OCI-LY1 (cell line): ENCODE data around the gene FAM13A.
A peak's percentile ranks its signal among the peaks of the same experiment; 100 is the strongest.

Experiments used
- H2AFZ ChIP-seq: fragments of 200-600 bp; sonication (generic), shearing (Covaris generic); 2 replicates; pipeline ENCODE4 v1.6.0; 2014; ENCODE audit warnings: antibody characterized with exemption, mild to moderate bottlenecking, low read length
- H3F3A ChIP-seq: fragments of 200-600 bp; sonication (generic), shearing (Covaris generic); 2 replicates; pipeline ENCODE4 v1.6.0; 2014; ENCODE audit warnings: mild to moderate bottlenecking, antibody characterized with exemption, low read length, moderate library complexity; ENCODE audit not compliant: insufficient read depth
- H3K27ac ChIP-seq: fragments of 200-600 bp; sonication (generic); 2 replicates; pipeline ENCODE4 v1.5.1; 2014; ENCODE audit warnings: low read length, mixed run types, mild to moderate bottlenecking, low read depth; ENCODE audit not compliant: poor library complexity, severe bottlenecking
- H3K27me3 ChIP-seq: fragments of 200-600 bp; sonication (generic); 2 replicates; pipeline ENCODE4 v1.6.0; 2014; ENCODE audit warnings: antibody characterized with exemption, mild to moderate bottlenecking, low read length, moderate library complexity; ENCODE audit not compliant: insufficient read depth
- H3K36me3 ChIP-seq: fragments of 200-600 bp; sonication (generic); 2 replicates; pipeline ENCODE4 v1.6.1; 2014; ENCODE audit warnings: mild to moderate bottlenecking, antibody characterized with exemption, low read length, moderate library complexity, mixed read lengths; ENCODE audit not compliant: insufficient read depth
- H3K4me1 ChIP-seq: fragments of 200-600 bp; sonication (generic); 2 replicates; pipeline ENCODE4 v1.5.1; 2014; ENCODE audit warnings: mild to moderate bottlenecking, low read length, moderate library complexity; ENCODE audit not compliant: insufficient read depth, severe bottlenecking
- H3K4me2 ChIP-seq: fragments of 200-600 bp; sonication (generic), shearing (Covaris generic); 2 replicates; pipeline ENCODE4 v1.6.1; 2014; ENCODE audit warnings: low read length
- H3K4me3 ChIP-seq: fragments of 200-600 bp; sonication (generic); 2 replicates; pipeline ENCODE4 v1.5.1; 2014; ENCODE audit warnings: low read length, low read depth, mild to moderate bottlenecking, mixed read lengths; ENCODE audit not compliant: poor library complexity, severe bottlenecking
- H3K79me2 ChIP-seq: fragments of 200-600 bp; shearing (Covaris generic); 2 replicates; pipeline ENCODE4 v1.6.1; 2016; ENCODE audit warnings: mixed run types, low read length, mixed read lengths; ENCODE audit not compliant: insufficient read depth
- H3K9ac ChIP-seq: fragments of 200-600 bp; sonication (generic), shearing (Covaris generic); 2 replicates; pipeline ENCODE4 v1.6.1; 2014; ENCODE audit warnings: mild to moderate bottlenecking, low read length, mixed read lengths
- H3K9me2 ChIP-seq: fragments of 200-600 bp; sonication (generic), shearing (Covaris generic); 2 replicates; pipeline ENCODE4 v1.6.1; 2014; ENCODE audit warnings: low read depth, mild to moderate bottlenecking, low read length, mixed read lengths
- H3K9me3 ChIP-seq: fragments of 200-600 bp; shearing (Covaris generic); 2 replicates; pipeline ENCODE4 v1.6.1; 2014; ENCODE audit warnings: low read length, mixed read lengths
- H4K20me1 ChIP-seq: fragments of 200-600 bp; sonication (generic), shearing (Covaris generic); 2 replicates; pipeline ENCODE4 v1.6.0; 2016; ENCODE audit warnings: mild to moderate bottlenecking, low read length; ENCODE audit not compliant: insufficient read depth
- EZH2 ChIP-seq: fragments of 200-600 bp; sonication (generic), shearing (Covaris generic); IDR thresholded peaks from 2 replicates; pipeline ENCODE4 v1.8.0; 2017; ENCODE audit warnings: borderline replicate concordance, mixed run types, mild to moderate bottlenecking, antibody characterized with exemption, low read length, moderate library complexity, mixed read lengths
- TF ChIP-seq, protein P1 (sequence below): fragments of 200-600 bp; sonication (generic), shearing (Covaris generic); IDR thresholded peaks from 2 replicates; pipeline ENCODE4 v1.5.1; 2017; ENCODE audit warnings: mild to moderate bottlenecking, antibody characterized with exemption, low read length, moderate library complexity, mixed read lengths

The FAM13A gene

DNA sequence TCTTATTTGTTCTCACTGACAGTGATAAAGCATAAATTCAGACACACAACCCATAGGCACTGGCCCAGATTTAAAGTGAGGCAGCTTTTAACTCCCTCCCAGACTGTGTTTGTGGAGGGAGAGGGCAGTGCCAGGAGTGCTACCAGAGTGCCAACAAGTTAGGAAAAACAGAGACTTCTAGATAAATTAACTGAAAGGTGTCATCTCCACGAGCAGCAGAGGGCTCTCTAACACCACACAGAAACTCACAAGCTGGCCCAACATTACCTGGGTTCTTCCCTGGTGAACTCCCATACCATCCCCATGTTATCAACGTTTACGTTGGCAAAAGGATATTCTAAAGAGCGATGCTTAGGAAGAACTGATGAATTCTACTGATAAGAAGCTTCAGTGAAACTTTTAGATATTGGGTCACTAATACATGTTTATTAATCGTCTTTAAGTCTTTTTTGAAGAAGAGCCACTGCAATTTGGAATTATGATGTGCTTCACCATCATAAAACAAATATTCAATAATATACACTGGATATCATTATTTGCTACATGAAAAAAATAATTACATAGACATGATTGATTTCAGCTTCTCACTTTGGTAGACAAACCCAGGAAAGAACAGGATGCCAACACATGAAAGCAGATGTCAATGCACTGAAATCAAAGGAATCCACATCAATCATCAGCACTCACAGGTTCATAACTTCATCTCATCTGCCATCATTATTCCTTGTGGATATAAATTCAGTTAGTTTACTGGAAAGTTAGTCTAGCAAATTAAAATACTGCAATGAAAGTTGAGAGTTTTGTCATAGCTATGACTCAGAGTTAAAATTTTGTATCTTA lies 238.1 kb downstream of the FAM13A start:
- Histone ChIP-seq H3K27ac (no peak overlapping the region), H3F3A (no peaks in the 10 kb centered on the region), H3K9me3 (no peaks in the 10 kb centered on the region), H3K4me3 (no peak overlapping the region), H3K4me2 (no peak overlapping the region), H3K27me3 (no peaks in the 10 kb centered on the region), H3K9ac (no peak overlapping the region), H3K9me2 (no peaks in the 10 kb centered on the region), H4K20me1 (no peaks in the 10 kb centered on the region), H3K4me1 (peaks cover 11% of the 10 kb centered on the region), H2AFZ (no peak overlapping the region), H3K36me3 (no peaks in the 10 kb centered on the region), H3K79me2 (no peaks in the 10 kb centered on the region)
- TF ChIP-seq, protein P1, sequence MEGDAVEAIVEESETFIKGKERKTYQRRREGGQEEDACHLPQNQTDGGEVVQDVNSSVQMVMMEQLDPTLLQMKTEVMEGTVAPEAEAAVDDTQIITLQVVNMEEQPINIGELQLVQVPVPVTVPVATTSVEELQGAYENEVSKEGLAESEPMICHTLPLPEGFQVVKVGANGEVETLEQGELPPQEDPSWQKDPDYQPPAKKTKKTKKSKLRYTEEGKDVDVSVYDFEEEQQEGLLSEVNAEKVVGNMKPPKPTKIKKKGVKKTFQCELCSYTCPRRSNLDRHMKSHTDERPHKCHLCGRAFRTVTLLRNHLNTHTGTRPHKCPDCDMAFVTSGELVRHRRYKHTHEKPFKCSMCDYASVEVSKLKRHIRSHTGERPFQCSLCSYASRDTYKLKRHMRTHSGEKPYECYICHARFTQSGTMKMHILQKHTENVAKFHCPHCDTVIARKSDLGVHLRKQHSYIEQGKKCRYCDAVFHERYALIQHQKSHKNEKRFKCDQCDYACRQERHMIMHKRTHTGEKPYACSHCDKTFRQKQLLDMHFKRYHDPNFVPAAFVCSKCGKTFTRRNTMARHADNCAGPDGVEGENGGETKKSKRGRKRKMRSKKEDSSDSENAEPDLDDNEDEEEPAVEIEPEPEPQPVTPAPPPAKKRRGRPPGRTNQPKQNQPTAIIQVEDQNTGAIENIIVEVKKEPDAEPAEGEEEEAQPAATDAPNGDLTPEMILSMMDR: peak; percentile 56
- TF ChIP-seq EZH2: no peak

GRCh38 chr4:88817740-88818139 lies 239.2 kb downstream of the FAM13A start:
- Histone ChIP-seq H3K79me2 (no peaks in the 10 kb centered on the region), H4K20me1 (no peaks in the 10 kb centered on the region), H3K27me3 (no peaks in the 10 kb centered on the region), H2AFZ (no peak overlapping the region), H3K9ac (no peak overlapping the region), H3K9me3 (no peaks in the 10 kb centered on the region), H3K4me1 (peaks cover 2% of the 10 kb centered on the region), H3K9me2 (no peaks in the 10 kb centered on the region), H3K4me3 (no peak overlapping the region), H3K36me3 (no peaks in the 10 kb centered on the region), H3K4me2 (no peak overlapping the region), H3K27ac (no peak overlapping the region), H3F3A (no peaks in the 10 kb centered on the region)
- TF ChIP-seq, protein P1: no peak
- TF ChIP-seq EZH2: no peak

- no peaks in the 10 kb centered on the region for H4K20me1 ChIP-seq
- H3K4me2 ChIP-seq: no peak overlapping the region
Observed at GRCh38 chr4:88816360-88816759, 240.6 kb downstream of the FAM13A start.

More at GRCh38 chr4:88816360-88816759, 240.6 kb downstream of the FAM13A start:
- Histone ChIP-seq H3F3A (no peaks in the 10 kb centered on the region), H2AFZ (no peak overlapping the region), H3K27me3 (no peaks in the 10 kb centered on the region), H3K9me3 (no peaks in the 10 kb centered on the region), H3K9me2 (no peaks in the 10 kb centered on the region), H3K79me2 (no peaks in the 10 kb centered on the region), H3K4me3 (no peak overlapping the region), H3K27ac (no peak overlapping the region), H3K4me1 (no peaks in the 10 kb centered on the region), H3K36me3 (no peaks in the 10 kb centered on the region), H3K9ac (no peak overlapping the region)
- TF ChIP-seq, protein P1: no peak
- TF ChIP-seq EZH2: no peak
